ENCODE measurements around the gene CNKSR1.

CNKSR1 gene

DNA sequence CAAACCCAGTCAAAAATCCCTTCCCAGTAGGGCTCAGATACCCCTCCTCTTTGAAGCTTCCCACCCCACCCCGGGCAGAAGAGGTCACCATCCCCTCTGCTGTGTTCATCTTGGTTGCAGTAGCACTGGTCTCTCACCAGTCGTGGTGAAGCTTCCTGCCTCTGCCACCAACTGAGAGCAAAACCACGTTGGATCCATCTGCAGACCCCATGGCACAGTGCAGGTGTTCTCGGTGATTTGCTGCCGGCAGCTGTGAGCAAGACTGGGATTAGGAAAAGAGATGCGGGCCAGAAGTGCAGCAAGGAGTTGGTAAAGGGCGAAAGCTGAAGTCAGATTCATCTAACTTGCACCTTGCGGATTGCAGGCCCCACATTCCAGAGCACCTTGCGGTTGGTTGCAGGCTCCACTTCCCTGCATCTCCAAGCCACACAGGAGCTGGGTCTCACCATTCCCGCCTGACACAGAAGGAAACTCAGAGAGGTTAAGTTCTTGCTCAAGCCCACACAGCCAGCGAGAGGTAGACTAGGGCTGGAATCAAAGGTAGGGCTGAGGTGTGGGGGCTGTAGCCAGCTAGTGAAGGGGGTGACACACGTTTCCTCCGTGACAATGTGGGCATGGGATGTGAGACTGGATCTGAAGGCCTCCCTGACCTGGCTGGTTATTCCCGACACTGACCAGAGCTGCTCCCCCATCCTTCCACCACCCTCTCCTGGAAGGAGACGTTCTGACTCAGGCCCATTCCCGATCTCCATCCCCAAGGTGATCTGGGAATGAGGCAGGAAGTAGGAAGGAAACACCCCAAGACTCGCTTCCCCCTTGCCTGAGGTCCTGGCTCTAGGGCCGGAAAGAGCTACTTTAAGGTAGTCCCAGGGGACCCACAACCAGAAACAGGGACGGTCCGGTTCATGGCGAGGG, 21.7 kb upstream of the CNKSR1 start:
- no peak overlapping the region for H3K4me3 ChIP-seq (ENCODE audit: low read depth, low read length)
- TF ChIP-seq, protein P1, sequence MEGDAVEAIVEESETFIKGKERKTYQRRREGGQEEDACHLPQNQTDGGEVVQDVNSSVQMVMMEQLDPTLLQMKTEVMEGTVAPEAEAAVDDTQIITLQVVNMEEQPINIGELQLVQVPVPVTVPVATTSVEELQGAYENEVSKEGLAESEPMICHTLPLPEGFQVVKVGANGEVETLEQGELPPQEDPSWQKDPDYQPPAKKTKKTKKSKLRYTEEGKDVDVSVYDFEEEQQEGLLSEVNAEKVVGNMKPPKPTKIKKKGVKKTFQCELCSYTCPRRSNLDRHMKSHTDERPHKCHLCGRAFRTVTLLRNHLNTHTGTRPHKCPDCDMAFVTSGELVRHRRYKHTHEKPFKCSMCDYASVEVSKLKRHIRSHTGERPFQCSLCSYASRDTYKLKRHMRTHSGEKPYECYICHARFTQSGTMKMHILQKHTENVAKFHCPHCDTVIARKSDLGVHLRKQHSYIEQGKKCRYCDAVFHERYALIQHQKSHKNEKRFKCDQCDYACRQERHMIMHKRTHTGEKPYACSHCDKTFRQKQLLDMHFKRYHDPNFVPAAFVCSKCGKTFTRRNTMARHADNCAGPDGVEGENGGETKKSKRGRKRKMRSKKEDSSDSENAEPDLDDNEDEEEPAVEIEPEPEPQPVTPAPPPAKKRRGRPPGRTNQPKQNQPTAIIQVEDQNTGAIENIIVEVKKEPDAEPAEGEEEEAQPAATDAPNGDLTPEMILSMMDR (conservative IDR thresholded peaks at IDR 0.05; ENCODE audit: low read depth, low read length), result no peak
- no peak for DNase-seq (ENCODE audit: low read depth)

DNA sequence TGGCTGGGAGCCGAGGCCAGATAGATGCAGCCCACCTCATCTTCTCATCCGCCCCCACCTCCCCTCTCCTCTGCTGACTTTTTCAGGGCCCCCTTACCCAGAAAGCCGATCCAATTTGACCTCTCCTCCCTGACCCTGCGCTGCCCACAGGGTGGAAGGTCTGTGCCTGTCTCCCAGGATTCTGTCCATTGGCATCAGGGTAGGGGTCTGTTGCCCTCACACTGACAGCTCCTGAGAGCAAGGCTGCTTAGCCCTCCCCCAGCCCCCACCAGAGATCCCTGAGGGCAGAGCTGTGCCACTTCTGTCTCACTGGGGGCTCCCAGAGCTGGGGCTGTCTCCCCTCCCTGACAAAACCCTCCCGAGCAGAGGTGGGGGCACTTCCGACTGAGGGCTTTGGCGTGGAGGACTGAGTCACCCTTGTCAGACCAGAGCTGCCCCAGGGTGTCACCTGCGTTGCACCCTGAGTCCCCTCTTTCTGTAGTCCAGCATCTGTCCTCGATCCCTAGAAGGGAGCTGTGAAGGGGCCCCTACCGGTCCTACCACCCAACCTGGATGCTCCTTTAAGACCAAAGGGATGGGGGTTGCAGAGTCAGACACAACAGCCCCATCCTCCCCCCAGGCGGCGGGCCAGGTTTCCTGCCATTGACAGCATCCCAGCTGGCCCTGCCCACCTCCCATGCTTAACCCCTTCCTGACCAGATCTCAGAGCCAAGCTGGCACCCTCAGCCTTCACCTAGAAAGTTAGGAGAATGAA, 20.8 kb upstream of the CNKSR1 start:
- DNase-seq (ENCODE audit: low read depth), result no peak
- TF ChIP-seq, protein P1 (conservative IDR thresholded peaks at IDR 0.05; ENCODE audit: low read depth, low read length), result no peak
- no peak overlapping the region for H3K4me3 ChIP-seq (ENCODE audit: low read depth, low read length)

DNA sequence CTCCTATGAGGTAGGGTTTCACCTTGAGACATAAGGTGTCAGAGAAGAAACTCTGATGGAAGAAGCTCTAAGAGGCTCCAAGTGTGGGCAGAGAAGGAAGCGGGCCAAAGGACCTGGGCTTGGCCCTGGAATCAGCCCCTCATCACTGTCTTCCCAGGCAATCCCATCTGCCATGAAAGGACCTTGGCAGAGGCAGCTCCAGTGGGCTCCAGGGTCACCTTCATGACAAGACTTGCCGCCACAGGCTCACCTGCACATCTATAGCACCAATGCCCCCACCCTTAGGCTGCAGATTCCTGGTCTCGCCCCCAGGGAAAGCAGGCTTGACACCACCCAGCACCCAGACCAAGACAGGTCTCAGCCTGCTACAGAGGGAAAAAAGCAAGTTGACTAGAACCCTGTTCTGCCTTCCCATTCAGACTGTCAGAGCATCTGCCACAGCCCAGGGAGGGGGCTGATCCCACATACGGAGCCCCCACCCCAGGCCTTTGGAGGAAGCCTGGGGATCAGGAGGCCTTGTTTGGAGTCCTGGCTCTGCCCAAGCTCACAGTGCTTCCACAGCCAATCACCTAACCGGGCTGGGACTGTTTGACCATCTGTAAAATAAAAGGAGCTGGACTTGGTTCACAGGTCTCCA, 18.9 kb upstream of the CNKSR1 start:
- DNase-seq (ENCODE audit: low read depth), result no peak
- TF ChIP-seq, protein P1 (conservative IDR thresholded peaks at IDR 0.05; ENCODE audit: low read depth, low read length), result no peak
- H3K4me3 ChIP-seq (ENCODE audit: low read depth, low read length), result no peak overlapping the region

DNA sequence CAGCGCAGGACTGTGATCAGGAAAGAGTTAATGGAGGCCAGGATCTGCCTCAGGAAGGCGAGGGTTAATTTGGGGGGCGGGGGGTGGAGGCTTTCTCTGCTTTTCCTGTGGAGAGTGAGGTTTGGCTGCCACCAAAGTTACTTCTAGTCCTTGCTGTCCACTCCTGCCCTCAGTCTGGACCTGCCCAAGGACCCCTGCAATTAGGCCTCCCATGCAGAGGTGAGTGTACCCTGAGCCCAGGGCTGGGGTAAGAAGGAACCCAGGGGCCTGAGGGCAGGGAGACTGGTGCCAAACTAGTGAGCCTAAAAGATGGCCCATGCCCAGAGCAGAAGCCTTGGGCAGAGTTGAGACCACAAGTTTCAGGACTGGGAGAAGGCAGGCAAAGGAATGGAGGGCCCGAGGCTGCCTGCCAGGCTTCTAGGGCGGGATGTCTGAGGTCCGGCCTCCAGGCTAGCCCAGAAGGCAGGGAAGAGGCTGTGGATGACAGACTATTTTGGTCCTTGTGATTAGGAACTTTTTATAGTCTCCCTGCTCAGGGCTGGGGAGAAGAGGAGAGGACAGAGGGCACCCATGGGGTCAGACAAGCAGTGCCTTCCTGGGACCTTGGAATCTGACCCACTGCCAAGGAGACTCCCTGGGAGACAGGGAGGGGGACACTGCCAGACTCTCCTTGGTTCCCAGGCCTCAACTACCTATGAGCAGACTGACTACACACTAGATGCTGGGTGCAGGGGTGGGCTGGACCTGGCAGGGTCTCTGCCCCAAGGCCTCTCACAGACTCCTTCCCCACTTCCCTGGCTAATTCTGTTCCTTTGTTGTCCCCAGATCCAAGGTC, 18.2 kb upstream of the CNKSR1 start, which contains the start of gene FAM110D:
Gene FAM110D (plus strand): TSS at position 172 of the 835 bp plus-strand sequence. CDS start 2,213 bp downstream, outside the sequence.
- TF ChIP-seq, protein P1 (conservative IDR thresholded peaks at IDR 0.05; ENCODE audit: low read depth, low read length), result no peak
- no peak within 1 kb of the TSS for H3K4me3 ChIP-seq (ENCODE audit: low read depth, low read length)
- no peak for DNase-seq (ENCODE audit: low read depth)

DNA sequence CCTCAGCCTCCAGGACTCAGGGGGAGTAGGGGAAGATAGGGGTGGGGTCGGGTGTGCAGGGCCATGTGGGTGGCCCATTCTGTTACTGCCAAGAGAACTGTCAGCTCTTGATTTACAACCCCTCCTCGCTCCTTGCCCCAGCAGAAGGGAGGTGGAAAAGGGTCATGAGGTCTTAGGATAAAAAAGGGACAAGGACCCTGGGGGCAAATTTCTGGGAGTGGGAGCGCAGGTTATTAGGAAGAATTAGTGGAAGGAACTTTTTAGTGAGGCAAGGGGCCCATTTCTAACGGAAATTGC, 17.6 kb upstream of the CNKSR1 start:
- TF ChIP-seq, protein P1 (conservative IDR thresholded peaks at IDR 0.05; ENCODE audit: low read depth, low read length), result no peak
- no peak overlapping the region for H3K4me3 ChIP-seq (ENCODE audit: low read depth, low read length)
- DNase-seq (ENCODE audit: low read depth), result no peak
